ENCODE data around the gene KMT2C.

DNA sequence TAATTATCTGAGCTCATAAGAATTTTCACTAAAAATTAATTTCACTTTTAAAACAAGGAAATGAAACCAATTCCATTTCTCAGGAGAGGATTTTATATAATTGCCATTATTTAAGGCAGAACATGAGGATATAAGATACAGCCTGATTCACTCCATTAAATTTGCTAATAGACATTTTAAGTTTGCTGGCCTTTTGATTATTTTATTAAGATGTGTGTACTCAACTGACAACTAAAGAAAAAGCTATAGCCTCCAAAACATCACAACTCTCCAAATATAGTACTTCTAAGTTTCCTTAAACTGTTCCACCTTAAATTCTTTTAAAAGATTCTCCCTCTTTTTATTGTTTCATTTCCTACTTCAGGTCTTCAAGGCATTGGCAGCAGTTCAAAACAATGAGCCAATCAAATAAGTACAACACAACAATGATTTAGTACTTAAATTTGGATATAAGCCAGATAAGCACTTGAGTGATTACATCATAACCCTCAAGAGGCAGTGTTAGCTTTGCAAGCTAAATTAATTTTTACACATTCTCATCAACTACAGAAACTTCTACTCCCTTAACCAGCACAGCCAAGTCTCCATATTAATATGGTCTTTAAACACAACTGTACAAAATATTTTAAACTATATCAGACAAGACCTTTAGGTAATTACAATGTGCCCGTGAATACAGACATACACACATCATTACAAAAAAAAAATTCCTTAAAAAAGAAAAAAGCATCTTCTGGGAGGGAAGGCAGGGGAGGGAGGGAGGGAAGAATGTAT is 121.8 kb downstream of the KMT2C start:
- TF ChIP-seq, protein P1, sequence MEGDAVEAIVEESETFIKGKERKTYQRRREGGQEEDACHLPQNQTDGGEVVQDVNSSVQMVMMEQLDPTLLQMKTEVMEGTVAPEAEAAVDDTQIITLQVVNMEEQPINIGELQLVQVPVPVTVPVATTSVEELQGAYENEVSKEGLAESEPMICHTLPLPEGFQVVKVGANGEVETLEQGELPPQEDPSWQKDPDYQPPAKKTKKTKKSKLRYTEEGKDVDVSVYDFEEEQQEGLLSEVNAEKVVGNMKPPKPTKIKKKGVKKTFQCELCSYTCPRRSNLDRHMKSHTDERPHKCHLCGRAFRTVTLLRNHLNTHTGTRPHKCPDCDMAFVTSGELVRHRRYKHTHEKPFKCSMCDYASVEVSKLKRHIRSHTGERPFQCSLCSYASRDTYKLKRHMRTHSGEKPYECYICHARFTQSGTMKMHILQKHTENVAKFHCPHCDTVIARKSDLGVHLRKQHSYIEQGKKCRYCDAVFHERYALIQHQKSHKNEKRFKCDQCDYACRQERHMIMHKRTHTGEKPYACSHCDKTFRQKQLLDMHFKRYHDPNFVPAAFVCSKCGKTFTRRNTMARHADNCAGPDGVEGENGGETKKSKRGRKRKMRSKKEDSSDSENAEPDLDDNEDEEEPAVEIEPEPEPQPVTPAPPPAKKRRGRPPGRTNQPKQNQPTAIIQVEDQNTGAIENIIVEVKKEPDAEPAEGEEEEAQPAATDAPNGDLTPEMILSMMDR (conservative IDR thresholded peaks at IDR 0.05): no peak
- no peak for TF ChIP-seq EZH2 (IDR thresholded peaks at IDR 0.05; ENCODE audit: low read depth)
